HG02840 (cell line): ENCODE measurements around the gene METAP1.
"Not testable (repeated sequence)": the region's sequence is repeated elsewhere in the genome, so short reads cannot be mapped to it uniquely, and the experiment has no call there.

Experiments
- ATAC-seq: cut with Tn5 transposase; IDR thresholded peaks from one replicate; pipeline ENCODE4 v1.9.1; 2021; ENCODE audit warnings: mild to moderate bottlenecking, moderate library complexity, moderate number of reproducible peaks; ENCODE audit not compliant: unreplicated experiment, low FRiP score

METAP1 gene

DNA sequence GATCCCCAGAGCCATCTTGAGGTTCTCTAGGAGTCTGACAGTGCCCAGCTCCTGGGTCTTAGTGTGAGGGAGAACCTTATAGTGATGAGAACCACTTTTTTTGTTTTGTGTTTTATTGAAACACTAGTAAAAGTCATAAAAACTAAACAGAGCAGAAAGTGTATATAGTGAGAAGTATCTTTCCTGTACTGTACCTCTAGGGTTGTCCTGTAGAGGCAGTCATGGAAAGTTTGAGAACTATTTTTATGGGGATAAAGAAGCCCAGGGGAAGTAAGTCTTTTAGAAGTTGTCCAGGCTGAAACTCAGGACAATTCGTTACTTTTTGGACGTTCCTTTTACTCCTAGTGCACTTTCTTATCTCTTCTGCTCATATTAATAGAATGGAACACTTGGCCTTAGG lies 52.2 kb downstream of the METAP1 start:
- ATAC-seq = no peak

DNA sequence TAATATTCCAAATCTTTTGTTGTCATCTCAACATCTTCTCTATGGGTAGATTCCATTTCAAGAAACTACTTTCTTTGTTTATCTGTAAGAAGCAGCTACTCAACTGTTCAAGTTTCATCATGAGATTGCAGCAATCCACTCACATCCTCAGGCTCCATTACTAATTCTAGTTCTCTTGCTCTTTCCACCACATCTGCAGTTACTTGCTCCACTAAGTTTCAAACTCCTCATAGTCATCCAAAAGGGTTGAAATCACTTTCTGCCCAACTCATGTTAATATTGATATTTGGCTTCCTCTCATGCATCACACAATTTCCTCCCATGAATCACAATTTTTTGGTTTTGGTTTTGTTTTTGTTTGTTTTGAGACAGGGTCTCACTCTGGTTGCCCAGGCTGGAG lies 57.4 kb downstream of the METAP1 start:
- no peak for ATAC-seq

DNA sequence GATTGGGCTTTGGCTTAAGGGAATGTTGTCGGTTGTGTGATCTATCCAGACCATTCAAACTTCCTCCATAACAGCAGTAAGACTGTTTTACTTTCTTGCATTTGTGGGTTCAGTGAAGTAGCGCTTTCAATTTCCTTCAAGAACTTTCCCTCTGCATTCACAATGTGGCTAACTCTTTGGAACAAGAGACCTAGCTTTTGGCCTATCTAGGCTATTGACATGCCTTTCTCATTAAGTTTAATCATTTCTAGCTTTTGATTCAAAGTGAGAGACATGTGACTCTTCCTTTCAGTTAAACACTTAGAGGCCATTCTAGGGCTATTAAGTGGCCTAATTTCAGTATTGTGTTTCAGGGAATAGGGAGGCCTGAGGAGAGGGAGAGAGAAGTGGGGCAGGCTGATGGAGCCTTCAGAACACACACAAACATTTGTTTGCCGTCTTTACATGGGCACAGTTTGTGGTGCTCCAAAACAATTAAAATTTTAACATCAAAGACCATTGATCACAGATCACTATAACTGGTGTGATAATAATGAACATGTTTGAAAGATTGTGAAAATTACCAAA lies 59.0 kb downstream of the METAP1 start:
- ATAC-seq = peak; percentile 49

DNA sequence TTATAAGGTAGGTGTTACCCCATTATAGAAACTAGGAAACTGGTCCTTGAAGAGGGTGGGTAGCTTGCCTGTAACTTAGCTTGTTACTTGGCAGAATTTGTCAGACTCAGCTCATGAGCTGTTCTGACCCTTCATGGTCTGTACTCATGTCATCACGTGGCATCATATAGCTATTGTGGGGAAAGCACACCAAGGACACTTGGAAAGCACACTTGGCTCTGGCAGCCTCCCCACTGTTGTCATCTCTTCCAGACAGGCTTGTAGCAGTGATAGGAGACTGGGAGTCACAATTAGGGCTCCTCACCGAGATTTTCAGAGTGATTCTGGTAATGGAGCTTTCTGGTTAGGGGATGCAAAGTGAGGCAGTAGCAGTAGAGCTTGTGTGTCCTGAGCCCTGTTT lies 62.7 kb downstream of the METAP1 start:
- no peak for ATAC-seq

DNA sequence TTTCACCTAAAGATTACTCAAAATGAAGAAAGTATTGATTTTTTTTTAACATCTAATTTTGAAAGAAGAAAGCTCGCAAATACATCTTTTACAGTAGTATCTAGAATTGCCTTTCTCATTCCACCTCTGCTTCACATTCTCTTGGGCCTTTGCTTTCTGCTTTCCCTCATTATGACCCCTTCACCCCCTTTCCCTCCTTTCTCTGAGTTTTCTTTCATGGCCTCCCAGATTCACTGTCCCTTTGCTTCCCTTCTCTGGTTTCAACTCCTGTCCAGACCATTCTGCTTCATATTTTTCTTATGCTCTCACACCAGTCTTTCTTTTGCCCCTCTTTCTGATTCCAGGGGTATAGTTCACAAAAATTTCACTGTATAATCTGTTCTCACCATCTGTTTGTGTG lies 64.0 kb downstream of the METAP1 start:
- ATAC-seq = no peak

DNA sequence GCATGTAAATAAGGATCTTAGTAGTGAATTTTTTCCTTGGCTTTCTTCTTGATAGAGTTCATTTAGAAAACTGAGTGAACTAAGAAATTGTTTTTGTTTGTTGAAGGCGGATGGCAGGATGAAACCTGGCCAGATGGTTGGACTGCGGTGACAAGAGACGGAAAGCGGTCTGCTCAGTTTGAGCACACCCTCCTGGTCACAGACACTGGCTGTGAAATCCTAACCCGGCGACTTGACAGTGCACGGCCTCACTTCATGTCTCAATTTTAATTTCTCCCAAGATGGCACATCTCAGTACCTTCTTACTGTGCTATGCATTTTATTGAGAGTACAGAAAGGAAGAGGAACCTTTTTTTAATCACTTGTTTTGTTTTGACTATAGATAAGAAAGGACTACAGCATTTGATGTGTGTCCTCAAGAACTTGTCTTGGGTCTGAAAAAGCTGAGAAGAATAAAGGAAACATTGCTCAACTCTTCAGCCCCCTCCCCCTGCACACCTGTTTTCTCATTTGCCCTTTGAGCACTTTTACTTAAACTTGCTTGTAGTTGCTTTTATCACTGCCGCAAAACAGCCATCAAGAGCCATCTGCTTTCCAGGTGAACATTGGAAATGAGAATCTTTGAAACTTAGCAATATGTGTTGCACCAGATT lies 65.7 kb downstream of the METAP1 start:
- no peak for ATAC-seq

DNA sequence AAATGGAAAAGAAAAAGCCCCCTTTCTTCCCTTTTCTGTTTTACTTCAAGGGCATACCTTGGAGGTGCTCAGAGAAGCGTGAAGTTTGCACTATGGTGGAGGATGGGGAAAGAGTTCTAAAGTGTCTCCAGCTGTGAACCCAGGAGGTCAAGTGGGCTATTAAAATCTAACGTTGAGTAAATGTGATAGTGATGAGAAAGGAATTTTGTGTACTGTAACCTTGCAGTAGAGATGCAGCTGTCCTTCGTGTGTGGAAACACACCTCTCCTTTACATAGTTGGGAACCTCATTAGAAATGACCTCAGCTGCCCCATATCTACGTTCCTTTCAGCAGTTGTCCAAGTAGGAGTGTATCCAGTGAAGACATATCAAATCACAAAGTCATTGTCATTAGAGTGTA lies 66.6 kb downstream of the METAP1 start:
- ATAC-seq = no peak

DNA sequence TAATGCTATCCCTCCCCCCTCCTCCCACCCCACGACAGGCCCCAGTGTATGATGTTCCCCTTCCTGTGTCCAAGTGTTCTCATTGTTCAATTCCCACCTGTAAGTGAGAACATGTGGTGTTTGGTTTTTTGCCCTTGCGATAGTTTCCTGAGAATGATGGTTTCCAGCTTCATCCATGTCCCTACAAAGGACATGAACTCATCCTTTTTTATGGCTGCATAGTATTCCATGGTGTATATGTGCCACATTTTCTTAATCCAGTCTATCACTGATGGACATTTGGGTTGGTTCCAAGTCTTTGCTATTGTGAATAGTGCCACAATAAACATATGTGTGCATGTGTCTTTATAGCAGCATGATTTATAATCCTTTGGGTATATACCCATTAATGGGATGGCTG lies 70.0 kb downstream of the METAP1 start:
- ATAC-seq = not testable (repeated sequence)

DNA sequence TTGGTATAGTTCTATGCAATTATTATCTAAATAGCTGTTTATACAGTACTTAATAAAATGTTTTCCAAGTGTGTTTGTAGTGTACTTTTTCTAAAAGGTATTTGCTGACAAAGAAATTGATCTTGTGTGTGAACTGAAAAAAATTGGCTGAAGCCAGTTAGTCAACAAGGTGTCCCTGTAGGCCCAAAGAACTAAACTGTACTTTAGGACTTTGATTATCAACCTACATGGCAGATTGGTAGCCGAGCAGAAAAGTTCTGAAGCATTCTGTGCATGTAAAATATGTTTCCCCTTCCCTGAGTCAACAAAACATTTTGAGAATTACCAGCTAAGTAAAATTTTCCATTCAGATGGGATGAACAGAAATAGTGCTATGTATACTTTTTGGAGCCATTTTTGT lies 72.1 kb downstream of the METAP1 start:
- no peak for ATAC-seq

DNA sequence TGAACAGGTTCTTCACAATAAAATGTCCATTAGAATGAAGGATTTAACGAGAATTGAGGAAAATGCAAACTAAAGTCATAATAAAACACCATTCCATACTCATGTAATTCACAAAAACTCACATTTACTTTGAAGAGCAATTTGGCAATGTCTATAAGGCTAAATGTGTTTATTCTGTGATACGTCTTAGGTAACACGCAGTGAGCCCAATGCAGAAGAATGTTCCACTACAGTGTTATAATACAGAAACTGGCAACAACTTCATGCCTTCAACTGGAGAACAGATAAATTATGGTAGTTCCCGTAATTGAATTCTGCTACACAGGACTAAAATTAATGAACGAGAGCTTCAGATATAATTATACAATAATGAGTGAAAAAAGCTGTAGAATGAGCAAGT lies 75.6 kb downstream of the METAP1 start:
- ATAC-seq = no peak

DNA sequence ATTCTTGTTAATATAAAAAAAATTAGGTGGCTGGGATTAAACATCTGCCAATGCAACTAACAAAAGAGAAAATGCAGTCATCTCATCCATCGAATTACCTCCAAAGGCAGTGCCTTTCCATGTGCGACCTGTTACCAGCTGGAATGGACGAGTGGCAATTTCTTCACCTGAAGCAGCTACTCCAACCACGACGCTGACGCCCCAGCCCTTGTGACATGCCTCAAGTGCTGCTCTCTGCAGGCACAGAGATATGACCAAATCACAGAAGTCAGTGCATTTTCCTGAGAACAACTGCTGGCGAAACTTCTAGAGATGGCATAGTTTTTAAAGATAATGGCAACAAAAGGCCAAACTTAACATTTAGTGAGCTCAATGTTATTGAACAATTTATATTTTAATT lies 79.3 kb downstream of the METAP1 start:
- no peak for ATAC-seq

DNA sequence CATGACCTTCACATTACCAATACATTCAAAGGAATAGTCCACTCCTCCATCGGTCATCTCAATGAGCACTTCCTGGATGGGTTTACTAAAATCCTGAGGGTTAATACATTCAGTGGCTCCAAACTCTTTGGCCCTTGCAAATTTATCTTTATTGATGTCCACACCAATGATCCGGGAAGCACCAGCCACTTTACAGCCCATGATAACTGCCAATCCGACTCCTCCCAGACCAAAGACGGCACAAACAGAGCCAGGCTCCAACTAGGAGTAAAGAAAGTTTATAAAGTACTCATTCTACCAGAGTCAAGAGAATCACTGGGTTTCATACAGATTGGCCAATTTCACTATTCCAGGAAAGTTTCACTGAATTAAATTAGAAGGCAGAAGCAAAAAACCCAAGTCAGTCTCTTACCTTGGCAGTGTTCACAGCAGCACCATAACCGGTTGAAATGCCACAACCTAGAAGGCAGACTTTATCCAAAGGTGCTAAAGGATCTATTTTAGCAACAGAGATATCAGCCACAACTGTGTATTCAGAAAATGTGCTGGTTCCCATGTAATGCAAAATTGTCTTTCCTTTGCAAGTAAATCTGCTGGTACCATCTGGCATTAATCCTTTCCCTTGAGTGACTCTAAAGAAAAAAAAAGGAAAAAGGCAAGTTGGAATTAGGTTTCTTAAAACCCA lies 80.9 kb downstream of the METAP1 start:
- no peak for ATAC-seq

DNA sequence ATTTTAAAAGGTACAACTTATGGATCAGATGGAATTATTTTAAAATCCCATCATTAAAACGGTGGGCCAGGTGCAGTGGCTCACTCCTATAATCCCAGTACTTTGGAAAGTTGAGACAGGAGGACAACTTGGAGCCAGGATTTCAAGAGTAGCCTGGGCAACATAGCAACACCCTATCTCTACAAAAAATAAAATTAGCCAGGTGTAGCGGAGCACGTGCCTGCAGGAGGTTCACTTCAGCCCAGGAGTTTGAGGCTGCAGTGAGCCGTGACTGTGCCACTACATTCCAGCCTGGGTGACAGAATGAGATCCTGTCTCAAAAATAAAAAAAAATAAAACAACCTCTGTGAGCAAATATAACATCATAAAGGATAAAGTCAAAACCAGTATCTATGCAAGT lies 81.7 kb downstream of the METAP1 start:
- ATAC-seq = no peak

DNA sequence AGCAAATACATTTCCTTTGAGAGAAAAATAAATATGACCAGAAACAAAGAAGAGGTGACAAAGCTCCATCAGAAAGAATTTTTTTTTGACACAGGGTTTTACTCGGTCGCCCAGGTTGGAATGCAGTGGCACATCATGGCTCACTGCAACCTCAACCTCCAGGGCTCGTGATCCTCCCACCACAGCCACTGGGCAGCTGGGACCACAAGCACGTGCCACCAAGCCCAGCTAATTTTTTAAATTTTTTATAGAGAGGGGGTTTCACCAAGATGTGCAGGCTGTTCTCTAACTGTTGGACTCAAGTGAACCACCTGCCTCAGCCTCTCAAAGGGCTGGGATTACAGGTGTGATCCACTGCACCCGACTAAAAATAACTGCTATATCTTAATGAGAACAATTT lies 82.8 kb downstream of the METAP1 start:
- ATAC-seq = no peak

DNA sequence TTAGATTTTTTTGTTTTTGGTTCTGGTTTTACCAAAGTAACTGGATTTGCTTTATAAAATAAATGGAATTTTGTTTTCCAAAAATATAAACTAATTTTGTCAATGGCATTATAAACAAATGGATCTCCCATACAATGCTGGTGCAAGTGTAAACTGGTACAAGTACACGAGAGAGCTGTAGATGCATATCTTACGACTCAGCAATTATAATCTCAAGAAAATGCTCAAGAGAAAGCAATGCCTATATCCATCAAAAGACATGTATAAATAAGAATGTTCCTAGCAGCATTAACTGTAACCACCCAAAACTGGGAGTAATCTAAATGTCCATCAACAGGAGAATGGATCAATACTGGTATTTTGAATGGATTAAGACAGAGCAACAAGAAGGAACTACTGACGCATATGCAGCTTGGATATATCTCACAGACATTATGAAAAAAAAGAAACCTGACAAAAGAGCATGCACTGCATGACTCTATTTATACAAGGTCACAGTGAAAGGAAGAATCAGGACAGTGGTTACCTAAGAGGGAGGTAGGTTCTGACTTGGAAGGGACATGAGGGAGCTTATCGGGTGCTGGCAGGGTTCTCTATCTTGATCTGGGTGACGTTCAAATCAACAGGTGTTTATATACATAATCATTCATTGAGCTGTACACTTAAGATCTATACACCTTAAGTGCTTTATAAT lies 83.6 kb downstream of the METAP1 start:
- ATAC-seq = no peak

DNA sequence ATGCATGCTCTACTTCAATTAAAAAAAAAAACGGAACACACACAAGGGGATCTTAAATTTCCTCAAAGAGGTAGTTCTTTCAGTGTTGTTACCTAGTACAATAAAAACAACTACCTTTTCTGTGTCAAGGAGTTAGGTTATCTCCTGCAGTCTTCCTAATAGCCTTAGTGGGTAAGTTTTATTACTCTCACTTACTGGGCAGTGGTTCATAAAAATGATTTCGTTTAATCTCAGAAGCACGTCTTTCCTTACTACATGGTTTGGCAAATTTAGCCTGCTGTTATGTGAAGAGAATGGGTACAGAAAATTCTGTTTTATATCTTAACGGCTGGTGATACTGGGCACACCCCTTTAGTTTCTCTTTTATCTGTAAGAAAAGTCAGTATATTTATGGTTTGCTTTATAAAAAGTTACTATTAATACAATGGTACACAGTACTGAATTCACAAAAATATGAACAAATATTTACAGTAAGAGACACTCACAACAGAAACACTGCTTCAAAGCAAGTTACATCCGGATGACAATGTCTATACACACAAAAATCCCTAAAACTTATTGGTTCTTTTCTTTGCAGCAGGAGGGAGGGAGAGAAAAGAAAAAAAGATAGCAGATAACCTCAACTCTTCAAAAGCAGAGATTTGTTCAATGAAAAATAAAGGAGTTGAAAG lies 84.2 kb downstream of the METAP1 start:
- ATAC-seq = no peak

DNA sequence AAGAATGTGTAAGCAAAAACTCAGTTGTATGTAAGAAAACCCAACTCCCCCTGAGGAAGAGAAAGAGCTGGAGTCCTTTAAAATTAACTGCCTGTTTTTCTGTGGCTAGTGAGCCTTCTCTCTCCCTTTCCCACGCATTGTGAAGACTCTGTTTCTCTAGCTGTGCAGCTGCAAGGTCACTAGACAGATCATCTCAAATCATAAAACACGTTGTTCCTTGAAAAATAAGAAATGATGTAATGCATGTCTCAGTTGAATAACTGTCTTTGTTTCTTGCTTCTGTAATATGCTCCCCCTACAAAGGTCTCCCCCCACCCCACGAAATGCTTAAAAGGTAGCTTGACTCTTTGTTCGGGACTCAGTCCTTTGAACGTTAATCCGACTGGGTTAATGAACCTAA lies 85.3 kb downstream of the METAP1 start:
- ATAC-seq = not testable (repeated sequence)

DNA sequence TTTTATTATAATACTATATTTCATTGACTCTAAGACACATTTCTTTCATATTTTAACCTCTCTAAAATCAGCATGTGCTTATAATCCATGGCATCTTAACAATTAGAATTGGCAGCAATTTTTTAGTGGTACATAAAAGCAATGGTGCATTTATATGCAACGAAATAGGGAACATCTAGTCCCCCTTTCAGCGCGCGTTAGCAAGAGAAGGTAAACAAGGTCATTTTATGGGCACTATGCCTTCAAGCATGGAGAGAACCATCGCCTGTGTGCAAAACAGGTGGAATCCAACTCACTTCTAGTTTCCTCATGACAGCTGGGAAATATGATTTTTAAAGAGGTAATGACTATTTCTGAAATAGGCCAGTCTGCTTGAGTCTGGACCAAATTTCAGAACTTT lies 86.7 kb downstream of the METAP1 start:
- no peak for ATAC-seq

DNA sequence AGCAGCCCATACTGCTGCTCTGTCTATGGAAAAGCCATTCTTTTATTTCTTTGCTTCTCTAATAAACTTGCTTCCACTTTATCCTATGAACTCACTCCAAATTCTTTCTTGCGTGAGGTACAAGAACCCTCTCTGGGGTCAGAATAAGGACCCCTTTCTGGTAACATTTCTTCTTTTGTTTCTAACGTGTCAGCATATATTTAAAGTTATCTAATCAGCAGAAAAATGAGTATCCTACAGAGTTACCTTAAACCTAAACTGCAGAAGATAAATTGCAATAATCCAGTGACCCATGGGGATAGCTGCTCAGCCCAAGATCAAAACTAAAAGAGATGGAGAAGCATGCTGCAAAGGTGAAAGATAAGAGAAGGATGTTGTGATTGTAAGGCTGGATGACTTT lies 89.1 kb downstream of the METAP1 start:
- ATAC-seq = no peak

DNA sequence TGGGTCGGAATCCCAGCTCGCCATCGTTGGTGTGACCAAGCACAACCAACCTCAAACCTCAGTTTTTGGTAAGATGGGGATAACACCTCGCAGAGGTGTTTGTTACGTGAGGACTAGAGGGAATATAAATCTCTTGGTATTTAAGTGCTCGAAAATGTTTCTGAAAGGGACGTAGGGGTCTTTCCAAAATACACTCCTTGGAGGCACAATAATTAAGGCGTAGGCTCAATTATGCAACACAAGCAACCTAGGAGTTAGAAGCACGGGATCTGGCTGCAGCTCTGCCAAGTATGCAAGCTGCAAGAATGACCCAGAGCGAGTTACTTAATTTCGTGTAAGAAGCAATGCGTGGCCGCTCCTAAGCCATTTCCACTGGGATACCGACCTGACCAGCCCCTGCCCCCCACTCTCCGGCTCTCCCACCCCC lies 92.5 kb downstream of the METAP1 start:
- peak; percentile 15 for ATAC-seq
